Parathyroid adenoma (tissue), 2 donors: ENCODE measurements around the gene ARHGAP22.

Source experiments
- H2AFZ ChIP-seq: fragments of 300-600 bp; sonication (generic); one replicate; pipeline ENCODE4 v1.7.0; 2017; ENCODE audit warnings: antibody characterized with exemption, mild to moderate bottlenecking
- H3K27ac ChIP-seq: fragments of 300-600 bp; sonication (generic); one replicate; pipeline ENCODE4 v1.7.0; 2017
- H3K27me3 ChIP-seq: fragments of 300-600 bp; sonication (generic); one replicate; pipeline ENCODE4 v1.7.0; 2017; ENCODE audit warnings: low read length; ENCODE audit not compliant: control insufficient read depth, insufficient read depth
- H3K36me3 ChIP-seq: fragments of 300-600 bp; sonication (generic); one replicate; pipeline ENCODE4 v1.7.0; 2017; ENCODE audit warnings: low read length; ENCODE audit not compliant: control insufficient read depth, insufficient read depth
- H3K4me1 ChIP-seq: fragments of 300-600 bp; sonication (generic); one replicate; pipeline ENCODE4 v1.7.0; 2017; ENCODE audit warnings: control low read depth
- H3K4me2 ChIP-seq: fragments of 300-600 bp; sonication (generic); one replicate; pipeline ENCODE4 v1.7.0; 2017; ENCODE audit warnings: low read length
- H3K4me3 ChIP-seq: fragments of 300-600 bp; sonication (generic); one replicate; pipeline ENCODE4 v1.7.0; 2017; ENCODE audit warnings: low read depth, low read length
- H3K79me2 ChIP-seq: fragments of 300-600 bp; sonication (generic); one replicate; pipeline ENCODE4 v1.7.0; 2017; ENCODE audit warnings: control low read depth
- H3K9ac ChIP-seq: fragments of 300-600 bp; sonication (generic); one replicate; pipeline ENCODE4 v1.7.0; 2017; ENCODE audit warnings: mild to moderate bottlenecking
- H3K9me3 ChIP-seq: fragments of 300-600 bp; sonication (generic); one replicate; pipeline ENCODE4 v1.7.0; 2017; ENCODE audit warnings: low read length; ENCODE audit not compliant: control insufficient read depth
- CTCF ChIP-seq: fragments of 300-600 bp; sonication (generic); IDR thresholded peaks from one replicate; pipeline ENCODE4 v1.7.0; 2017; ENCODE audit warnings: antibody characterized with exemption, mild to moderate bottlenecking
- donor health status: primary hyperparathyroidism.

The ARHGAP22 gene

GRCh38 chr10:48589266-48589665 is 15.6 kb downstream of the ARHGAP22 start:
- Histone ChIP-seq H3K27me3 (no peaks in the 10 kb centered on the region), H3K4me1 (no peaks in the 10 kb centered on the region), H3K79me2 (no peaks in the 10 kb centered on the region), H3K9me3 (no peaks in the 10 kb centered on the region), H3K4me2 (no peak overlapping the region), H3K9ac (no peak overlapping the region), H3K36me3 (no peaks in the 10 kb centered on the region), H2AFZ (no peak overlapping the region), H3K4me3 (no peak overlapping the region), H3K27ac (no peak overlapping the region)
- no peak for TF ChIP-seq CTCF

- Histone ChIP-seq H3K27ac (no peak overlapping the region), H3K4me2 (no peak overlapping the region), H3K79me2 (no peaks in the 10 kb centered on the region), H3K9ac (no peak overlapping the region), H3K27me3 (no peaks in the 10 kb centered on the region), H3K9me3 (no peaks in the 10 kb centered on the region), H3K4me1 (no peaks in the 10 kb centered on the region), H3K4me3 (no peak overlapping the region), H2AFZ (no peak overlapping the region), H3K36me3 (no peaks in the 10 kb centered on the region)
- no peak for TF ChIP-seq CTCF
Measured at GRCh38 chr10:48587819-48588218, 17.1 kb downstream of the ARHGAP22 start.

GRCh38 chr10:48587101-48587500 is 17.8 kb downstream of the ARHGAP22 start:
- no peaks in the 10 kb centered on the region for H3K36me3 ChIP-seq
- H3K79me2 ChIP-seq, result no peaks in the 10 kb centered on the region
- H3K27me3 ChIP-seq, result no peaks in the 10 kb centered on the region
- H3K27ac ChIP-seq, result no peak overlapping the region
- no peaks in the 10 kb centered on the region for H3K4me1 ChIP-seq
- no peak for TF ChIP-seq CTCF
- H3K9me3 ChIP-seq, result no peaks in the 10 kb centered on the region
- no peak overlapping the region for H3K9ac ChIP-seq
- H3K4me2 ChIP-seq, result no peak overlapping the region
- no peak overlapping the region for H3K4me3 ChIP-seq
- H2AFZ ChIP-seq, result no peak overlapping the region

- Histone ChIP-seq H3K4me2 (no peak overlapping the region), H3K36me3 (no peaks in the 10 kb centered on the region), H3K9ac (no peak overlapping the region), H3K27me3 (no peaks in the 10 kb centered on the region), H2AFZ (no peak overlapping the region), H3K79me2 (no peaks in the 10 kb centered on the region), H3K9me3 (no peaks in the 10 kb centered on the region), H3K27ac (no peak overlapping the region), H3K4me1 (no peaks in the 10 kb centered on the region), H3K4me3 (no peak overlapping the region)
- TF ChIP-seq CTCF, result no peak
Measured at GRCh38 chr10:48582970-48583369, 21.9 kb downstream of the ARHGAP22 start.

- no peak for TF ChIP-seq CTCF
- H3K27ac ChIP-seq, result no peak overlapping the region
- H3K9ac ChIP-seq, result no peak overlapping the region
Measured at GRCh38 chr10:48580236-48580635, 24.6 kb downstream of the ARHGAP22 start.

More at GRCh38 chr10:48580236-48580635, 24.6 kb downstream of the ARHGAP22 start:
- Histone ChIP-seq H3K79me2 (no peaks in the 10 kb centered on the region), H3K4me2 (no peak overlapping the region), H2AFZ (no peak overlapping the region), H3K27me3 (no peaks in the 10 kb centered on the region), H3K4me3 (no peak overlapping the region), H3K36me3 (no peaks in the 10 kb centered on the region), H3K4me1 (no peaks in the 10 kb centered on the region), H3K9me3 (no peaks in the 10 kb centered on the region)
